Psoas muscle (tissue), 8 donors: ENCODE data around the gene CERS4. TPM values are rescaled to one million over a fixed set of nuclear protein-coding genes. Genes with fewer than 3 reads are reported as not detected.

Source experiments
- ATAC-seq, 4 donors: fragments of 200-7000 bp; cut with Tn5 transposase; one replicate each; pipeline ENCODE4 v1.9.1; 2020; ENCODE audit warnings: moderate library complexity in 3 of 4, mild to moderate bottlenecking in 2 of 4
- DNase-seq, 2 donors: peaks; one replicate each; pipeline ENCODE4 v3.0.0-alpha.2; 2020
- H3K27ac ChIP-seq: fragments of 200-600 bp; one replicate; pipeline ENCODE4 v1.8.0; 2022
- H3K27me3 ChIP-seq, 3 donors: fragments of 200-600 bp in 1 of 3; one replicate each; pipeline versions ENCODE4 v1.6.1 to v1.8.0; 2013 to 2022; ENCODE audit warnings: low read length in 2 of 3, mild to moderate bottlenecking in 2 of 3, moderate library complexity in 1 of 3; ENCODE audit not compliant: insufficient read depth in 3 of 3
- H3K36me3 ChIP-seq, 2 donors: fragments of 200-600 bp in 1 of 2; one replicate each; pipeline versions ENCODE4 v1.6.1 to v1.8.0; 2013 to 2022; ENCODE audit warnings: low read depth in 1 of 2, mild to moderate bottlenecking in 1 of 2, moderate library complexity in 1 of 2; ENCODE audit not compliant: insufficient read depth in 1 of 2
- H3K4me1 ChIP-seq: fragments of 200-600 bp; one replicate; pipeline ENCODE4 v1.8.0; 2022
- H3K4me3 ChIP-seq: fragments of 200-600 bp; one replicate; pipeline ENCODE4 v1.8.0; 2022; ENCODE audit warnings: mild to moderate bottlenecking
- H3K9me3 ChIP-seq: fragments of 200-600 bp; one replicate; pipeline ENCODE4 v1.8.0; 2022
- WGBS, 3 donors: extraction: QIAGEN DNeasy Blood & Tissue Kit; methylation state at CpG; one replicate each; pipeline versions ENCODE4 v1.1.6 to v1.1.7; 2013; 5-methylcytosine and 5-hydroxymethylcytosine counted together
- intact Hi-C, 2 donors: fragments of 100-400 bp; cut with DNase I; formaldehyde crosslinking; loops; one replicate each; pipeline versions ENCODE4 v1.11.0 to v1.14.2; 2022
- polyA plus RNA-seq, 3 donors: library from polyadenylated mRNA; stranded (reverse); fragments of 200-250 nt; gene quantifications; one replicate each; pipeline ENCODE4 v1.2.3, GENCODE V29; 2013
- total RNA-seq, 4 donors: library from RNA; stranded (reverse); fragmentation: NEBNext Ultra II Directional in 2 of 4; extraction: Animal tissue kit (Norgen Biotek cat#: 25700) in 2 of 4; gene quantifications; one replicate each; pipeline versions ENCODE4 v1.2.1 to v1.2.4, GENCODE V29; 2021 to 2023
- TF ChIP-seq, protein P1 (sequence below): fragments of 200-600 bp; IDR thresholded peaks from one replicate; pipeline ENCODE4 v1.8.0; 2022; ENCODE audit warnings: antibody characterized with exemption
- donor health status: healthy with polysubstance abuse.
- donor health status: DM: no; HTN: no; CAD: no; lungs with moderate emphysema.
- donor health status: Bipolar disorder and iron deficiency.
- donor health status: healthy.
- donor health status: DM: yes; HTN: yes; CAD: no.
- donor health status: DM: no; HTN: no; CAD: no.
- donor health status: DM: no; HTN: no; CAD: no.
- donor health status: DM: yes; HTN: yes; CAD: no.

The CERS4 gene
- total and polyA plus RNA-seq, 7 donors = 1.1 to 4.8 (median 2.8) TPM

DNA sequence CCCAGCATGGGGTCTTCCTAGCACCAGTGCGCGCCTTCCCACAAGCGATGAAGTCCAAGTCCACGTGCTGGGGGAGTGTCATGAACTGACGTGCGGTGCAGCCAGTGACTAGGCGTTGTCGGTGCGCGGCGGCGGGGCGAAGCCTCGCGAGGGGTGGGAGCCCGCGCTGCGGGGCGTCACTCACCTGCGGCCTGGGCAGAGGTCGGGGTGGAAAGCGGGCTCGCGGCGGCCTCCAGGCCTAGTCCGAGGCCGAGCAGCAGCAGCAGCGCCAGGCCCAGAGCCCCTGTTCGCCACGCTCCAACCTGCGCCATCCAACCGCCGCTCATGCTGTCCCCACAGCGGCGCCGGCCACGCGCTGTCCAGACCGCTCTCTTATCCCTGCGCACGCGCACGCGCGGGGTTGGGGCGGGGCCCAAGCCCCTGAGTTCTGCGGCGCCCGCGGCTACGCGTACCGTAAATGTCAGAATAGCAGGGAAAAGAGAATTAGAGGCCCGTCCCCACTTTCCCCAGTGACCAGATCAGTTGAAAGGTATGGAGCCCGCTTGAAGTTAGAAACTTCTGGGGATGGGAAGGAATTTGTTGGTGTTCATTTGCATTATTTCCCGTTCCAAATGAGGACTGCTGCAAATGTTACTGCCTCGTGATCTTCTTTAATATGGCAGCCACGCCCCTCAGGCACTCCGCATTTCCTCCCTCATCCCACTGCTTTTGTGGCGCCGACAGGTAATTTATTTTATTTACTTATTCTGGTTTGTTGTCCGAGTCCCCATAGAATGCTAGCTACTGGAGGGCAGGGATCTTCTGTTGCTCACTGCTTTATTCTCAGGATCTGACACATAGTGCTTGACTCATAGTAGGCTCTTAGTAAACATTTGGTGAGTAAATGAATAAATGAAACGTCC lies 99.0 kb downstream of the CERS4 start, which contains the start of gene CD320:
Gene CD320, minus strand, starts transcription at position 394 of the 902 bp plus-strand sequence. Its CDS starts 68 bp downstream, at position 326.
- WGBS, 3 donors = 0 to 2% (median 0%) methylated on average over 42 to 63 of the region's 63 CpGs
- intact Hi-C loops = loop anchor here in 1 of 2 donors (5.0 kb wide), 1 partner anchor 41 kb away; no protein-coding TSS in a partner anchor
- H3K4me1 ChIP-seq = peaks cover 30% of the 10 kb centered on the region

GRCh38 chr19:8308891-8309291 lies 99.7 kb downstream of the CERS4 start:
- TF ChIP-seq, protein P1, sequence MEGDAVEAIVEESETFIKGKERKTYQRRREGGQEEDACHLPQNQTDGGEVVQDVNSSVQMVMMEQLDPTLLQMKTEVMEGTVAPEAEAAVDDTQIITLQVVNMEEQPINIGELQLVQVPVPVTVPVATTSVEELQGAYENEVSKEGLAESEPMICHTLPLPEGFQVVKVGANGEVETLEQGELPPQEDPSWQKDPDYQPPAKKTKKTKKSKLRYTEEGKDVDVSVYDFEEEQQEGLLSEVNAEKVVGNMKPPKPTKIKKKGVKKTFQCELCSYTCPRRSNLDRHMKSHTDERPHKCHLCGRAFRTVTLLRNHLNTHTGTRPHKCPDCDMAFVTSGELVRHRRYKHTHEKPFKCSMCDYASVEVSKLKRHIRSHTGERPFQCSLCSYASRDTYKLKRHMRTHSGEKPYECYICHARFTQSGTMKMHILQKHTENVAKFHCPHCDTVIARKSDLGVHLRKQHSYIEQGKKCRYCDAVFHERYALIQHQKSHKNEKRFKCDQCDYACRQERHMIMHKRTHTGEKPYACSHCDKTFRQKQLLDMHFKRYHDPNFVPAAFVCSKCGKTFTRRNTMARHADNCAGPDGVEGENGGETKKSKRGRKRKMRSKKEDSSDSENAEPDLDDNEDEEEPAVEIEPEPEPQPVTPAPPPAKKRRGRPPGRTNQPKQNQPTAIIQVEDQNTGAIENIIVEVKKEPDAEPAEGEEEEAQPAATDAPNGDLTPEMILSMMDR = no peak
- peak overlapping the region; percentile 84 for H3K27ac ChIP-seq
- 59 to 68% (median 66%) methylated on average over 17 of the region's 17 CpGs for WGBS, 3 donors
- no peaks in the 10 kb centered on the region for H3K9me3 ChIP-seq
- H3K36me3 ChIP-seq = peaks cover 0 to 46% of the 10 kb centered on the region in 2 donors
- intact Hi-C loops = loop anchor here in 1 of 2 donors (5.0 kb wide), 1 partner anchor 42 kb away; no protein-coding TSS in a partner anchor
- H3K4me1 ChIP-seq = peaks cover 30% of the 10 kb centered on the region
- ATAC-seq (no peak), DNase-seq (peak; percentile 5 to 34)
- H3K27me3 ChIP-seq = no peaks in the 10 kb centered on the region
- peak overlapping the region; percentile 73 for H3K4me3 ChIP-seq

More for the DNA sequence above, 99.0 kb downstream of the CERS4 start, which contains the start of gene CD320:
- H3K4me3 ChIP-seq = peak within 1 kb of the TSS; percentile 73
- DNase-seq (peak; percentile 93 to 95), ATAC-seq (peak; percentile 94 to 95 (median 95))
- TF ChIP-seq, protein P1 = no peak
- no peaks in the 10 kb centered on the region for H3K27me3 ChIP-seq
- peak within 1 kb of the TSS; percentile 84 for H3K27ac ChIP-seq
- H3K9me3 ChIP-seq = no peaks in the 10 kb centered on the region
- peaks cover 0 to 39% of the 10 kb centered on the region in 2 donors for H3K36me3 ChIP-seq

DNA sequence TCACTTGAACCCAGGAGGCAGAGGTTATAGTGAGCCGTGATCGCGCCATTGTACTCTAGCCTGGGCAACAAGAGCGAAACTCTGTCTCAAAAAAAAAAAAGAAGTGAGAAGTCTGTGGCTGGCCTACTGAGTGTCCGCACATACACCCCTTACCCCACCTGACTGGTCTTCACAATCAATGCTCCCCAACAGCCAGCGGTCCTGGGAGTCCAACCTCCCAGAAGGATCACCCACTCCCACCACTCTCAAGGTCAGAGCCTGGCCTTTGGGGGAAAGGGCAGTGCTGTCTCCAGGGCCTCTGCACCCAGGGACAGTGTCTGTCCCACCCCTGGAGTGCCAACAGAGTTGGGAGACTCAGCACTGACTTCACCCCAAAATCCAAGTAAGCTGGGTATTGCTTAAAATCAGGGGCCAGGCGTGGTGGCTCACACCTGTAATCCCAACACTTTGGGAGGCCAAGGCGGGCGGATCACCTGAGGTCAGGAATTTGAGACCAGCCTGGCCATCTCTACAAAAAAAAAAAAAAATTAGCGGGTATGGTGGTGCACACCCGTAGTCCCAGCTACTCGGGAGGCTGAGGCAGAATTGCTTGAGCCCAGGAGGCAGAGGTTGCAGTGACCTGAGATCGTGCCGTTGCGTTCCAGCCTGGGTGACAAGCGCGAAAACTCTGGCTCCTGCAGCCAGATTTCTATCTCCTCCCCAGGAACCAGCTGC lies 101.3 kb downstream of the CERS4 start:
- H3K27ac ChIP-seq = peak overlapping the region; percentile 30
- no peak overlapping the region for H3K4me3 ChIP-seq
- TF ChIP-seq, protein P1 = no peak
- WGBS, 3 donors = 89 to 94% (median 92%) methylated on average over 17 of the region's 17 CpGs
- DNase-seq (peak; percentile 4 to 6), ATAC-seq (no peak)
- peaks cover 0 to 62% of the 10 kb centered on the region in 2 donors for H3K36me3 ChIP-seq
- peaks cover 30% of the 10 kb centered on the region for H3K4me1 ChIP-seq
- no peaks in the 10 kb centered on the region for H3K9me3 ChIP-seq
- intact Hi-C loops = no loop called here
- no peaks in the 10 kb centered on the region for H3K27me3 ChIP-seq

DNA sequence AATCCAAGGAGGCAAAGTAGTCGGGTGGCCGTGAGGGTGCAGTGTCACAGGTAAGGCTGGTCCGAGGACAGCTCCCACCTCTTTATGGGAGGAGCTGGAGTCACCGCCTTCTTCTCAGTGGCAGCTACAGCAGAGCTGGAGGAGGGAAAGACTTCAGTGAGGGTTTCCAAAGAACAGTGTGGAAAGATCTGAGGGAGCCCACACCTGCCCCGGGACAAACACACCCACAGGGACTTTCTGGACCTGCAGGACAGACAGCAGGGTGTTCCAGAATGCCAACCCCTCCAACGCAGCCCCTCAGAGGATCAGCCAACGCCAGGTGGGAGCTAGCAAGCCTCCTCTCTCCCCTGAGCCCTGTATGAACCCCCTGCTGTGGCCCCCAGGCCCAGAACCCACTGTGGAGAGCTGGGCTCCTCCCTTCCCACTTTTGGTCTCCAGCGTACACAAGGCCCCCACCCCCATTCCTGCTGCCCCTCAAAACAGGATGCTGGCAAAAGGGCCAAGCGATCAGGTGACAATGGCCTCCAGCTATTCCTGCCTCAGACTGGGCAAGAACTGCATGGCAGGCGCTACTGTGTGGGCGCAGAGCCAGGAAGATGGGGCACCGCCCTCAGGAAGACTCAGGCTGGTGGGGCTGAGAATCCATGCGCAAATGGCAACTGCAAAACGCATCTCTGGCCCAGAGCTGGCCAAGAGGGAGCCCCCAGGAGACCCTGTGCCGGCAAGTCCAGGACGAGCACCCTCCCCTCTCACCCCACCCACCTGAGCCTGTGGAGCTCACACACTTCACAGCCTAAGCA lies 102.5 kb downstream of the CERS4 start:
- DNase-seq (peak; percentile 40 to 78), ATAC-seq (no peak)
- peak overlapping the region; percentile 30 for H3K27ac ChIP-seq
- H3K4me1 ChIP-seq = peaks cover 27% of the 10 kb centered on the region
- H3K36me3 ChIP-seq = peaks cover 0 to 74% of the 10 kb centered on the region in 2 donors
- H3K27me3 ChIP-seq = no peaks in the 10 kb centered on the region
- intact Hi-C loops = no loop called here
- TF ChIP-seq, protein P1 = no peak
- 45 to 63% (median 48%) methylated on average over 16 of the region's 16 CpGs for WGBS, 3 donors
- H3K9me3 ChIP-seq = no peaks in the 10 kb centered on the region
- H3K4me3 ChIP-seq = no peak overlapping the region
